AG20443 (cell line): ENCODE results near the gene ATMIN.

Experiments
- DNase-seq: peaks from one replicate; pipeline ENCODE4 v3.0.0; 2012; ENCODE audit warnings: low spot score, mixed read lengths

Gene ATMIN

GRCh38 chr16:81006211-81006812, 29.3 kb upstream of the ATMIN start:
- peak; percentile 68 for DNase-seq

- DNase-seq: peak; percentile 96
Measured at GRCh38 chr16:81006813-81007695, 28.6 kb upstream of the ATMIN start, which contains the start of the genes CENPN and CMC2. TSS of gene CENPN (plus strand) at chr16:81007214. CDS start at chr16:81011940, 4,726 bp downstream. TSS of gene CMC2 (minus strand) at chr16:81006885. CDS start at chr16:80997394, 9,491 bp downstream.

GRCh38 chr16:81008505-81008789, 27.2 kb upstream of the ATMIN start:
- DNase-seq: no peak

- no peak for DNase-seq
Measured at GRCh38 chr16:81012974-81013373, 22.7 kb upstream of the ATMIN start.

- DNase-seq: no peak
Measured at GRCh38 chr16:81014672-81015071, 21.0 kb upstream of the ATMIN start.

GRCh38 chr16:81018496-81018895, 17.1 kb upstream of the ATMIN start:
- DNase-seq: no peak

- no peak for DNase-seq
Measured at GRCh38 chr16:81026429-81026828, 9.2 kb upstream of the ATMIN start.

GRCh38 chr16:81029930-81030604, 5.6 kb upstream of the ATMIN start:
- no peak for DNase-seq

GRCh38 chr16:81035975-81036750, 521 bp downstream of the ATMIN start:
- peak; percentile 70 for DNase-seq

GRCh38 chr16:81036751-81037350, 1.2 kb downstream of the ATMIN start:
- peak; percentile 27 for DNase-seq

- DNase-seq: no peak
Measured at GRCh38 chr16:81040131-81040530, 4.5 kb downstream of the ATMIN start.

GRCh38 chr16:81040842-81041241, 5.2 kb downstream of the ATMIN start:
- DNase-seq: no peak

GRCh38 chr16:81041696-81042095, 6.1 kb downstream of the ATMIN start:
- DNase-seq: no peak

GRCh38 chr16:81042821-81043220, 7.2 kb downstream of the ATMIN start:
- DNase-seq: no peak

GRCh38 chr16:81053761-81054160, 18.1 kb downstream of the ATMIN start:
- DNase-seq: no peak

- no peak for DNase-seq
Measured at GRCh38 chr16:81060576-81061306, 25.1 kb downstream of the ATMIN start.

GRCh38 chr16:81061307-81061640, 25.6 kb downstream of the ATMIN start:
- DNase-seq: no peak

GRCh38 chr16:81061871-81062608, 26.4 kb downstream of the ATMIN start:
- DNase-seq: no peak

GRCh38 chr16:81066681-81067080, 31.0 kb downstream of the ATMIN start:
- no peak for DNase-seq

- DNase-seq: no peak
Measured at GRCh38 chr16:81067166-81067565, 31.5 kb downstream of the ATMIN start.
